Smooth muscle cell (in vitro differentiated cells): ENCODE measurements around the gene CABCOCO1. TPM values are rescaled to one million over a fixed set of nuclear protein-coding genes. Genes with fewer than 3 reads are reported as not detected.
A peak's percentile ranks its signal among the peaks of the same experiment; 100 is the strongest.

ENCODE experiments used
- DNase-seq: peaks from one replicate; lab custom pipeline; 2025; ENCODE audit not compliant: unreplicated experiment; lab: John Stamatoyannopoulos, UW
- H2AFZ ChIP-seq: fragments of 200-600 bp; sonication (generic); 2 replicates; pipeline ENCODE4 v1.6.0; 2016; ENCODE audit warnings: antibody characterized with exemption, low read depth, mild to moderate bottlenecking
- H3F3A ChIP-seq: fragments of 200-600 bp; sonication (generic); 2 replicates; pipeline ENCODE4 v1.6.0; 2017; ENCODE audit warnings: antibody characterized with exemption, low read depth
- H3K27ac ChIP-seq: fragments of 200-600 bp; sonication (generic); 2 replicates; pipeline ENCODE4 v1.5.1; 2016; ENCODE audit warnings: low read depth, mild to moderate bottlenecking
- H3K27me3 ChIP-seq: fragments of 200-600 bp; sonication (generic); 2 replicates; pipeline ENCODE4 v1.6.1; 2016; ENCODE audit warnings: low read depth, mild to moderate bottlenecking
- H3K36me3 ChIP-seq: fragments of 200-600 bp; sonication (generic); 2 replicates; pipeline ENCODE4 v1.5.1; 2016; ENCODE audit warnings: low read depth
- H3K4me1 ChIP-seq: fragments of 200-600 bp; sonication (generic); 2 replicates; pipeline ENCODE4 v1.5.1; 2016; ENCODE audit warnings: low read depth
- H3K4me2 ChIP-seq: fragments of 200-600 bp; sonication (generic); 2 replicates; pipeline ENCODE4 v1.6.0; 2016; ENCODE audit warnings: mild to moderate bottlenecking
- H3K4me3 ChIP-seq: fragments of 200-600 bp; sonication (generic); 2 replicates; pipeline ENCODE4 v1.5.1; 2016; ENCODE audit warnings: mild to moderate bottlenecking
- H3K79me2 ChIP-seq: fragments of 200-600 bp; sonication (generic); 2 replicates; pipeline ENCODE4 v1.6.0; 2016; ENCODE audit warnings: low read depth, mild to moderate bottlenecking
- H3K9ac ChIP-seq: fragments of 200-600 bp; sonication (generic); 2 replicates; pipeline ENCODE4 v1.6.0; 2016; ENCODE audit warnings: low read depth
- H3K9me3 ChIP-seq: fragments of 200-600 bp; sonication (generic); replicated peaks from 2 replicates; pipeline ENCODE4 v1.5.1; 2016; ENCODE audit warnings: low read depth
- H4K20me1 ChIP-seq: fragments of 200-600 bp; sonication (generic); 2 replicates; pipeline ENCODE4 v1.6.0; 2016; ENCODE audit warnings: low read depth
- WGBS: methylation state at CpG from one replicate; pipeline ENCODE4 v1.1.7; 2016; ENCODE audit warnings: low lambda C conversion rate; 5-methylcytosine and 5-hydroxymethylcytosine counted together
- polyA plus RNA-seq: library from polyadenylated mRNA; unstranded; fragments of >200 nt; fragmentation: Nextera tagmentation; extraction: Ambion mirVana; gene quantifications from 2 replicates; pipeline ENCODE4 v1.2.1, GENCODE V29; 2016
- total RNA-seq: library from RNA; depleted of rRNA; stranded (reverse); fragments of >200 nt; gene quantifications from 2 replicates; pipeline ENCODE4 v1.2.3, GENCODE V29; 2014
- TF ChIP-seq, protein P1 (sequence below): fragments of 200-600 bp; sonication (generic); IDR thresholded peaks from 2 replicates; pipeline ENCODE4 v1.5.1; 2017; ENCODE audit warnings: borderline replicate concordance, mild to moderate bottlenecking, antibody characterized with exemption; ENCODE audit not compliant: insufficient read depth, poor library complexity, severe bottlenecking

CABCOCO1 gene
- total and polyA plus RNA-seq, 2 experiments from 2014 or later: 1.2 TPM; not detected in 1

DNA sequence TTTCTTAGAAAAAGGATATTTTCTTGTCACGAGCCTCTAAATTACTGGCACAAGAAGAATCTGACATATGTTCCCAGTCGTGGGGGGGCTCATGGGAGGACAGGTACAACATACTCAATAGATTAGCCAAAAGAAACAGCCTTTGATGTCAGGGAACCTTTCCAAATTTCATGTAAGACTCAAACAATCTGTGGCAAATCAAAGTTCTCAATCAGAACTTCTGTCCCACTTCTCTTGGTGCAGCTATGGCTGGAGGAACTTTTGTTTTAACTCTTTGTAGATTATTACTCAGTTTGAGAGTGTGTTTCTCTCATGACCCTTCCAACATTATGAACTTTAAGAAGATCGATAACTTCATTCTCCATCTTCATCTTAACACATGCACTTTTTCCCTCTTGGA, 124.4 kb downstream of the CABCOCO1 start:
- H3K36me3 ChIP-seq: no peaks in the 10 kb centered on the region
- H3K4me3 ChIP-seq: no peak overlapping the region
- no peak overlapping the region for H2AFZ ChIP-seq
- no peaks in the 10 kb centered on the region for H3K27me3 ChIP-seq
- 95% methylated on average over 3 of the region's 3 CpGs for WGBS
- H3K9ac ChIP-seq: peak overlapping the region; percentile 5
- TF ChIP-seq, protein P1, sequence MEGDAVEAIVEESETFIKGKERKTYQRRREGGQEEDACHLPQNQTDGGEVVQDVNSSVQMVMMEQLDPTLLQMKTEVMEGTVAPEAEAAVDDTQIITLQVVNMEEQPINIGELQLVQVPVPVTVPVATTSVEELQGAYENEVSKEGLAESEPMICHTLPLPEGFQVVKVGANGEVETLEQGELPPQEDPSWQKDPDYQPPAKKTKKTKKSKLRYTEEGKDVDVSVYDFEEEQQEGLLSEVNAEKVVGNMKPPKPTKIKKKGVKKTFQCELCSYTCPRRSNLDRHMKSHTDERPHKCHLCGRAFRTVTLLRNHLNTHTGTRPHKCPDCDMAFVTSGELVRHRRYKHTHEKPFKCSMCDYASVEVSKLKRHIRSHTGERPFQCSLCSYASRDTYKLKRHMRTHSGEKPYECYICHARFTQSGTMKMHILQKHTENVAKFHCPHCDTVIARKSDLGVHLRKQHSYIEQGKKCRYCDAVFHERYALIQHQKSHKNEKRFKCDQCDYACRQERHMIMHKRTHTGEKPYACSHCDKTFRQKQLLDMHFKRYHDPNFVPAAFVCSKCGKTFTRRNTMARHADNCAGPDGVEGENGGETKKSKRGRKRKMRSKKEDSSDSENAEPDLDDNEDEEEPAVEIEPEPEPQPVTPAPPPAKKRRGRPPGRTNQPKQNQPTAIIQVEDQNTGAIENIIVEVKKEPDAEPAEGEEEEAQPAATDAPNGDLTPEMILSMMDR: no peak
- H3K9me3 ChIP-seq: no peaks in the 10 kb centered on the region
- no peak for DNase-seq
- H3K4me1 ChIP-seq: no peaks in the 10 kb centered on the region
- peak overlapping the region; percentile 69 for H3K27ac ChIP-seq
- H4K20me1 ChIP-seq: no peaks in the 10 kb centered on the region
- H3F3A ChIP-seq: no peaks in the 10 kb centered on the region
- peak overlapping the region; percentile 60 for H3K4me2 ChIP-seq
- no peaks in the 10 kb centered on the region for H3K79me2 ChIP-seq

DNA sequence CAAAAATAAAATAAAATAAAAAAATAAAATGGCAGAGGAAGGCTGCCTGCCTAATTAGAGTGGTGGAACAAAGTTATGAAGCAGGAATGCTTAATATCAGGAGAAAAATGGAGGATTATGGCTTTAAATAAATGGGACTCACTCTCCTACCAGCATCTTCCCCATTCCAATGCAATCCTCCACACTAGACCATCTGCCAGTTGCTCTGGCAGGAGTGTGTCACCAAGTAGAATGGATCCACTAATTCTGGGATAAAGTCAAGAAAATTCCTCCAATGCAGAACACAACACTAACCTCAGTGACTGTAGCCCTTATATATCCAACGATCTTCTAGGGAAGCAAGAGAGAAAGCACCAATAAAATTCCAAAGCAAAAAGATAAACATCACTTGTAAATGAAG, 126.3 kb downstream of the CABCOCO1 start:
- Histone ChIP-seq H4K20me1 (no peaks in the 10 kb centered on the region), H3K36me3 (no peaks in the 10 kb centered on the region), H3K4me1 (no peaks in the 10 kb centered on the region), H3K4me3 (no peak overlapping the region), H3K9ac (no peak overlapping the region), H3K27me3 (no peaks in the 10 kb centered on the region), H3F3A (no peaks in the 10 kb centered on the region), H3K79me2 (no peaks in the 10 kb centered on the region), H3K4me2 (no peak overlapping the region), H2AFZ (no peak overlapping the region), H3K27ac (no peak overlapping the region), H3K9me3 (no peaks in the 10 kb centered on the region)
- WGBS: 86% methylated on average over 1 of the region's 1 CpG
- no peak for DNase-seq
- TF ChIP-seq, protein P1: no peak

DNA sequence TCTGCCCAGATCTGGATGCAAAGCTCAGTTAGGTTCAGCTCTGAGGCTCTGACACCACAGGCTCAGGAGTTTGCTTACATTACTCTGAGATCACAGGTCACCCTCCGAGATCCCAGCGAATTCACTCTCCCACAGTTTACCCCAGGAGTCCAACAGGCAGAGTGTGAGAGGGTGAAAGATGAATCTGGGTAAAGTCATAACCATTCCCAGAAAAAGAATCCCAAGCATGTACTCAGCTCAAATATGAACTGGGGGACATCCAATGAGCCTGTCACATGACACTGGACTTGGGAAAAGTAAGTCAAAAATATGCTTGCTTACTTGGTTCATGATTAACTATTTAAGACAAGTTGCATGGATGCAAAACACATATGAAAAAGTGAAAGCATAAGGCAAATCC, 128.5 kb downstream of the CABCOCO1 start:
- Histone ChIP-seq H3K9ac (no peak overlapping the region), H4K20me1 (no peaks in the 10 kb centered on the region), H3K4me2 (no peak overlapping the region), H3F3A (no peaks in the 10 kb centered on the region), H3K79me2 (no peaks in the 10 kb centered on the region), H3K36me3 (no peaks in the 10 kb centered on the region), H2AFZ (no peak overlapping the region), H3K4me1 (no peaks in the 10 kb centered on the region), H3K9me3 (no peaks in the 10 kb centered on the region), H3K27me3 (no peaks in the 10 kb centered on the region), H3K4me3 (no peak overlapping the region), H3K27ac (no peak overlapping the region)
- TF ChIP-seq, protein P1: no peak
- DNase-seq: no peak
- 71% methylated on average over 2 of the region's 2 CpGs for WGBS

DNA sequence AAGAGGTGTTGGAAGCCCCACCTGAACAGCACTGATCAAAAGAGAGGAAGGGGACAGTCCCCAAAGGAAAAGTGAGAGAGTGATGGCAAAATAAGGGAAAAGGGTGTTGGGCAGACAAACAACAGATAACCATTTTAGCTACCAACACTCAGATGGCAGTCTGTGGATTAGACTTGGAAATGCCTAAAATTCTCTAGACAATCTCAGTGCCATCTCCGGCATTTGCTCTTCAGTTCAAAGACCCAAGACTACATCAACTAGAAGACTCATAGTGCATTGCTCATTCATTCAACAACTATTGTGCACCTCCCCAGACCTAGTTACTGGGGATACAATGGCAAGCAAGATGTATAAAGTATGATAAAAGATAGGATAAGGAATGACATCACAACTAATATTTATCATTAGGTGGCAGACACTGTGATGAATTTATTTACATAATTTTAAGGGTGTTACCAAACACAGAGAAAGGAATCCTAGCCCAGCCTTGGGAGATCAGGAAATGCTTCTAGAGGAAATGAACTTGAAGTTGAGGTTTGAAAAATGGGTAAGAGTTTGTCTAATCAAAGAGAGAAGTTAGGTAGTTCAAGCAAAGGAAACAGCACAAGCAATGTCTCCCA, 129.5 kb downstream of the CABCOCO1 start:
- Histone ChIP-seq H3K9ac (no peak overlapping the region), H3K4me2 (peak overlapping the region; percentile 11), H3K79me2 (no peaks in the 10 kb centered on the region), H3F3A (no peaks in the 10 kb centered on the region), H4K20me1 (no peaks in the 10 kb centered on the region), H3K36me3 (no peaks in the 10 kb centered on the region), H3K9me3 (no peaks in the 10 kb centered on the region), H3K4me3 (no peak overlapping the region), H2AFZ (no peak overlapping the region), H3K27ac (no peak overlapping the region), H3K4me1 (no peaks in the 10 kb centered on the region), H3K27me3 (no peaks in the 10 kb centered on the region)
- TF ChIP-seq, protein P1: no peak
- WGBS: 93% methylated on average over 1 of the region's 1 CpG
- no peak for DNase-seq
